ENCODE data around the gene TACC3.
A peak's percentile ranks its signal among the peaks of the same experiment; 100 is the strongest.

Gene TACC3

DNA sequence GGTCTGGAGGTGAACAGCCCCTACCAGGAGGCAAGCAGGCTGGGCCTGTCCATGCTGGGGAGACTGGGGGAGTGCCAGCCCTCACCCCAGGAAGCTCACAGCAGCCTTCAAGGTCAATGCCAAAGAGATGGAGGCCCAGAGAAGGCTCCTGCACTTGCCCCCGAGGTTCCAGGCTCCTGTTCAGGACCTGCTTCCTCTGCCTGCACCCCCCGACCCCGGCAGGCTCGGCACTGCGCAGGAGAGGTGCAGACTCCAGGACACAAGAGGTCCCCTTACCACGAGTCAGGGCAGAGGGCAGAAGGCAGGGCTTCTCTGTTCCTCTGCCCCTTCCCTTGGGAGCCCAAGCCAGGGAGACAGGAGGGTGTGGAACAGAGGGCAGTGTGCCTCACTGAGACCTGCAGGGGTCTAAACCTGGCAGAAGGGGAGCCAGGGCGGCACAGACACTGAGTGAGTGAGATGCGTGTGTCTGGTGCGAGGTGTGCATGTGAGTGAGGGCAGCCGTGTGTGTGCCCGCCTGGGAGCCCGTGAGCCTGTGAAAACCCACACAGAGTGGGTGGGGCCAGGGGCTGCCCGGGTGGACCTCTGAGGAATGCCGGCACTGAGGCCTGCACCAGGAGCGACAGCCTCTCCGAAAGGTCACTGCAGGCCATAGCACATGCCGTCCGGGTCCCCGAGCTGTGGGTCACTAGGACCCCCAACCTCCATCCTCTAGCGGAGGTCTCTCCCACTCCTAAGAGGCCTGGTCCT is 41.1 kb downstream of the TACC3 start:
- DNase-seq: no peak

DNA sequence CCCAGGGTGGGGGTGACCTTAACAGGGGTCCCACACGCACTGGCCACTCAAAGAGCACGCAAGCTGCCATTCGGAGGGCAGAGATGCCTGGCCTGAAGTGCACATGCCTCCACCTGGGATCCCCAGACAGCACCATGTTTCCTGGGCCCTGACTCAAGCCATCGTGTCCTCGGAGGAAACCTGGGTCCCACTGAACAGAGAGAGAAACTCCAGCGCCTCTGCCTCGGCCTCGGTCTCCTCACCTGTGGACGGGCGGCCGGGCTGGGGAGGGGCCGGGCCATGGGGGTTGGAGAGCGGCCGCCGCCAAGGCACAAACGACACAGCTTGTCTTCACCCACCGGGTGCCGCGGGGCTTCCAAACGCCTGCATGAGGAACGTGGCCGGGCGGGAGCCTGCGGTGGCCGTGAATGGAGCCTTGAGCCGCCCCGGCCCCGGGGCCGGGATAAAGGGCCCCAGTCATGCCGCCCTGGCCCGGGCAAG is 41.8 kb downstream of the TACC3 start:
- no peak for DNase-seq

DNA sequence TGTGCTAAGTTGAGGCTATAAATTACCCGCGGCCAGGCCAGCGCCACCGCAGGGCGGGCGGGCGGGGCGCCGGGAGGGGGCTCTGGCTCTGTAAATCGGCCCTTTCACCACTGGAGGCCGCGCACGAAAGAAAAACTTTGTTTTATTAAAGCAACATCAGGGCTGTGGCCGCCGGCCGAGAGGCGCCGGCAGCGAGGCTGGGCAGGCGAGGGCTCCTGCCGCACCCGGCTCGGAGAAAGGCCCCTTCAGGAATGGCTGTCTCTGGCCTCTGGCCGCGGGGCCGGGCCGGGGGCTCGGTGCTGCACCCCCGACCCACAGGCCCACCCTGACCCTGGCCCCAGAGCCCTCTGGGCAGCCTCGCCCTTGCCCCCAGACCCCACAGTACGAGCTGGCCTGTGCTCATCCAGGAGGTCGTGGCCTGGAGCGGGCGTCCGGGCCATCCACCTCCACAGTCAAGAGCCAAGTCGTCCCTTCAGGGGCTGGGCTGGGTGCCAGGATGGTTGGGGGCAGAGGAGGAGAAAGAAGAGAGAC is 42.3 kb downstream of the TACC3 start:
- no peak for DNase-seq

DNA sequence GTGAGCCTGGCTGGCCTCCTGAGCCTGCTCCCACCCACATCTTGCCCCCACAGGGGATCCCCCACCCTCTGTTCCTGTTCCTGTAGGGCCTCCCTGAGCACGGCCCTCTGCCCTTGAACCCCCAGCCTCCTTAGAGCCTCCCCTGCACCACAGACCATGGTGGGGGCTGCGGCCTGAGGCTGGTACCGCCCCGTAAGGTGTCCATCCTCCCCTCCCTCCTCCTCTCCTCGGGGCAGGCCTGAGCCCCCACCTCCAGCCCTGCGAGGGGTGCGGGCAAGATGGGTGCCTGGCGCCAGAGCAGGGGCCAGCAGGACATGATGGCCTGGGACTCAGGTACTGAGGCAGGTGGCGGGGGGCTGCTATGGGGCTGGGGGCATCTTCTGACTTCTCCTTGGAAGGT is 43.3 kb downstream of the TACC3 start:
- DNase-seq: no peak

DNA sequence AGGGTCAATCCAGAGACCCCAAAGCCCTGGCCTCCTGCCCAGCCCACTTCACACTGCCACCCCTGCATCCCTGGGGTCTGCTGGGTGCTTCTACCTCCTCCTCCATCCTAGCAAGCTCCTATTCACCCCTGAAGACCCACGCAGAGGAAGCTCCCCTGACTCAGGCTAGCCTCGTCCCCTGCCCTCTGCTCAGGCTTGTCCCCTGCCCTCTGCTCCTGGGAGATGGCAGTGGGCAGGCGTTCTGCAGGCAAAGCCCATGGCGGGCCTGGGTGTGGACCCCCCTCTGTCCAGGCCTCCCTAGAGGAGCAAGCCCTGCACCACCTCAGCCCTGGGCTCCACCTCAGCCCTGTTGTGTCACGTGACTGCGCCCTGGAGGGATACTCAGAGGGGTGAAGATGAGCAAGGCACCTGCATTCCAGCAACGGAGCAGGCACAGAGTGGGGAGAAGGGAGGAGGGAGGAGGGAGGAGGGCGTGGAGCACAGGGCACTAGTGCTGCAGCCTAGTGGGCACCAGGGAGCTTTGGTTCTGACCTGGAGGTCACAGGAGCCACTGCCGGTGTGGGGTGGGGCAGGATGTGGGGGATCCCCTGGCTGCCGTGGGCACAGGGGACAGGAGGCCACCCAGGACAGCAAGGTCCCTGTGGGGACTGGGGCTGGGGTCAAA is 44.2 kb downstream of the TACC3 start:
- DNase-seq: no peak

DNA sequence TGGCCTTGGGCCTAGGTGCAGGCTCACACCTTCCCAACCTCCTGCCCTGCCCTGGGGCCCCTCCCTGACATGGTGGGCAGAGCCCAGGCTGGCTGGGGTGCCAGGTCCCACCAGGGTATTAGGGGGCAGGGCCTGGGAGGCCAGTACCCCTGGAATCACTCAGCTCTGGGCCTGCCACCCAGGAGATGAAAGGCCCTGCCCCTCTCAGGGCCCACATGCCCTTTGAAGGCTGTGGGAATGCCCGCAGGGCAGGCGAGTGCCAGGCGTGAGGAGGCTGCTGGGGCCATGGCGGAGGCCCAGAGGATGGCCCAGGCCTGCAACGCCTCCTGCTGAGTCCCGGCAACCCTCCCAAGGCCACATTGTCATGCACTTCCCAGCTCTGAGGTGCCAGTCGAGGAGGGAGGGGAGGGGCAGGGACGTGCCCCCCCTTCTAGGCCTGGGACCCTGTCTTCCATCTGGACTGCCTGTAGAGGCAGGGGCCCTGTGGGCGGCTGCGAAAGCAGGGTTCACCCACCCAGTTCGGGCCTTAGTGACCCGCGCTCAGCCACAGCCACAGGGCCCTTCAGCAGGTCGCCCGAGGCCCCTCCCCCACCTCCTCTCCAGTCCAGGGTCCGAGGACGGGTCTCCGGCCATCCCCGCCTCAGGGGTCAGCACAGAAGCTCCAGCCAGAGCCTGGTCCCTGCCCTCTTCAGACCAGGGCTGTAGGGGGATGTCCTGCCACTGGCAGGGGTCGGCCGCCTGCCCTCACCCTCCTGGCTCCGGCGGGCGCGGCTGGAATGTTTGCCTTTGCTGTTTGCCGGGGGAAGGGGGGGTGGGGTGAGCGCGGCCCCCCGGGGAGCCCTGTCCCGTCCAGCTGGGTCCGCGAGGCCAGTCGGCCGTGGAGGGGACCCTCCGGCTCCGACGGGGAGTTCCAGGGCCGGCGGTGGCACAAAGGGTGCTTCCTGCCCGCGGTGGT is 45.1 kb downstream of the TACC3 start:
- DNase-seq: no peak

DNA sequence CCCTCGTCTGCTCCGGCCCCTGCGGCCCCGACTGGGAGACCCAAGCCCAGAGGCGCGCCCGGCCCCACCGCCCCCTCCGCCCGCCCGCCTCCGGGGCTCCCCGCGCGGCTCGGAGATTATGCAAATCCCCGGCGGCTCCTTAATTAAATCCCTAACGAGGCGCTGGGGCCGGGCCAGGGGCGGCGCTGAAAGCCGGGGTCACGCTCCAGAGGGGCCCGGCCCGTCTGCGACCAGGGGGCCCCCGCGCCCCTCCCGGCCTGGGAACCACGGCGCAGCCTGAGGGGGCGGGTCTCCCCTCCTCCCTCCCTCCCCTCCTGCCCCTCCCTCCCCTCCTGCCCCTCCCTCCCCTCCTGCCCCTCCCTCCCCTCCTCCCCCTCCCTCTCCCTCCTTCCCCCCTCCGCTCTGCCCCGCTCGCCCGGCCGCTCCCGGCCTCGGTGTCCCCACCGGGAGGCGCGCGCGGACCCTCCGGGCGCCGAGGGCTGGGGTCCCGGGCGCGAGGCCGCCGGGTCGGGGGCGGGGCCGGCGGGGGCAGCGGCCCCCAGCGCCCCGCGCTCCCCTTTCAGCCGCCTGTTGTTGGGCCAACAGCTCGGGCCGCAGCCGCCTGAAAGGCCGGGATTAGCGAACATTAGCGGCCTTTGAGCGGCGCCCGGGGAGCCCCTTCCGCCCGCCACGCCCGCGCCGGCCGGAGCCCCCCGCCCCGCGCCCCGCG is 45.9 kb downstream of the TACC3 start:
- no peak for DNase-seq

DNA sequence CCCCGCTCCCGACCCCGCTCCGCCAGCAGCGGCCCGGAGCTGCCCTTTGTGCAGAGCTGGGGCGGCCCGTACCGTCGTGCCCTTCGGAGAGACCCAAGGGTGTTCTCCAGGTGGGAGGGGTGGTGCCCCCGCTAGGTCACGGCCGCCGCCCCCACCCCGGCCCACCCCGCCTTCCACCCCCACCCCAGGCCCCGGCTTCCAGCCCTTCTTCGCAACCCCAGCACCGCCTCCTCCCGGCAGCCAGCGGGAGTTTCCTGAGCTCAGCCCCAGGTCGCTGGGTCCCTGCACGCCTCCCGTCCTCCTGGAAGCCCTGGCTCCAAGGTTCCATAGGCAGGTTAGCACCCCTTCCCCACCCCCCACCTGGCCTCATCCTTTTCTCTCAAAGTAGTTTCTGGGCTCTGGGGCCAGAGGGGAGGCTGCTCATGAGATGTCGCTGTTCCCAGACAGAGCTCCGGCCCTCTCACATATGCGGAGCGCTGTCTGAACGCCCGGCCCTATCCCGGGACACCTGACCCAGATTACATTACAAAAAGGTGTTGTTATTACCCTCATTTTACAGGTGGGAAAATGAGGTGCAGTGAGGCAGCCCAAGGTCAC is 46.5 kb downstream of the TACC3 start:
- DNase-seq: peak; percentile 16

DNA sequence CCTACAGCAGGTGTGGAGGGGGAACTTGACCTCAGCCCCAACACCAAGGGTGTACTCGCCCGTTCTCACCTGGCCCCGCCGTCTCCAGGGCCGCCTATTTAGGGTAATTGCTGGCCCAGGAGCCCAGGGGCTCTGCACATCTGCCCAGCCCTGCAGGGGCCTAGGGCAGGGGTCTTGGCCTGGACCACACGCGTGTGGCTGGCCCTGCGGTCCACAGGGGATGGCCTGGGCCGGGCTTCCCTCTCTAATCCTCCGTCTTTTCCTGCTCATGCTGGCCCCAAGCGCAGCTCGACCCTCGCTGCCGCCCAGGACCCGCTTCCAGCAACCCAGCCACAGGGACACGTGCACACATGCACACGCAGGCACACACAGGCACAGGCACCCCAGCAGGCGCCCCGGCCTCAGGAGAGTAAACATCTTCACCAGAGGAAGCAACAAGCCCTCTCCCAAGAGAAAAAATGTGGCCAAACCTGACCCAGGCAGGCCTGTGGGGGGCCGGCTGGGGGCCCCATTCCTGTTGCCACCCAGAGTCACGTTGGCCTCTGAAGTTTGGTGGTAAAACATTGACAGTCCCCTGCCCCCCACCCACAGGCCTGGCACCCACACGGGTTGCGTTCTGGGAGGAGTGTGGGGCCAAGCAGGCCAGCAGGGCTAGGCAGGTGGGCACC is 47.2 kb downstream of the TACC3 start:
- no peak for DNase-seq

DNA sequence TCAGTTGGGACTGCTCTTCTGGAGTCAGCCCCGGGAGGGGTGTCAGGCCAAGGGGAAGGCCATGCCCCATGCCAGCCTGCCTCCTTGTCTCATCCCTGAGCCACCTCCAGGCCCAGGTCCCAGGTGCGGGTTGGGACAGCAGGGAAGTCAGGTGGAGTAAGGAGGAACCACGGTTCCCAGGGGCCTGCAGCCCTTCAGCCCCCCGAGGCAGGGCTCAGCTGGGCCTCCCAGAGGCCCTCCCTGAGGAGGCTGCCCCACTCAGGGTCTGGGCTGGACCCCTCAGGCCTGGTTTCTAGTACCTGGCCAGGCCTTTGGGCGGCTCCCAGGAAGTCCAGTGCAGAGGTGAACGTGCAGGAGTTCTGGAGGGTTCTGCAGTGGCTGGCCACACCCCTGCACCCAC is 48.4 kb downstream of the TACC3 start:
- DNase-seq: no peak

DNA sequence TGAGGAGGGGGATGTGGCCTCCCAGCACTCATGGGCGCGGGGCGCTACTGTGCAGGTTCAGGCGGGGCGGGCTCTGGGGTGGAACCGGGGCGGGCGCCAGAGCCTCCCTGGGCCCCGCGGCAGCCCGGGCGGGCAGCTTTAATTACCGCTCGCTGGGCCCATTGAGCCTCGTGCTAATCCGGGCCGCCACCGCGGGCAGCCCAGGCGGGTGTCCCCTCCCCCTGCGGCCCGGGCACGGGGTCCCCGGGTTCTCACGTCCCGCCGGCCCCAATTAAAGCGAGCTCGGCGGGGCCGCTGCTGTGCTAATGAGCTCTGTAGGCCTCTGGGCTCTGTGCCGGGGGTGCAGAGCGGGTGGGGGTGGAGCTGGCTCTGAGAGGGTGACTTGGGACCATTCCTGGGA is 48.9 kb downstream of the TACC3 start:
- no peak for DNase-seq

DNA sequence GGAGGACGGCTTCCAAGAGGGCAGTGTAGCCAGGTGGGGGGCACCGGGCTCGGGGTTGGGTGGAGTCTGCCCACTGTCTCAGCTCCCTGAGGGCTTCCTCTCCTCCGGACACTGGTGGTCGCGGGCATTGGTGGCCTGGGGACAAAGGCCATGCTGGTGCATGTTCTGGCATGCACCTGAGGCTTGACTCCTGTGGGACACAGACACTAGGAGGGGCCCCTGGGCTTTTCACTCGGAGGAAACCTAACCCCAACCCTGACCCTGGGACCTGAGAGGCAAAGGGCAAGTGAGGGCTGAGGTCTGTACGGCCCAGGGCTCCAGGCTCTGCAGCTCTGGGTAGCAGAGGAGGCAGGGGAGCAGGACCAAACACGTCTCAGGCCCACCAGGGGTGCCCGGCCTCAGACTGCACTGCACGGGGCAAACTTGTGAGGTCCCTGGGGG is 49.5 kb downstream of the TACC3 start:
- no peak for DNase-seq

DNA sequence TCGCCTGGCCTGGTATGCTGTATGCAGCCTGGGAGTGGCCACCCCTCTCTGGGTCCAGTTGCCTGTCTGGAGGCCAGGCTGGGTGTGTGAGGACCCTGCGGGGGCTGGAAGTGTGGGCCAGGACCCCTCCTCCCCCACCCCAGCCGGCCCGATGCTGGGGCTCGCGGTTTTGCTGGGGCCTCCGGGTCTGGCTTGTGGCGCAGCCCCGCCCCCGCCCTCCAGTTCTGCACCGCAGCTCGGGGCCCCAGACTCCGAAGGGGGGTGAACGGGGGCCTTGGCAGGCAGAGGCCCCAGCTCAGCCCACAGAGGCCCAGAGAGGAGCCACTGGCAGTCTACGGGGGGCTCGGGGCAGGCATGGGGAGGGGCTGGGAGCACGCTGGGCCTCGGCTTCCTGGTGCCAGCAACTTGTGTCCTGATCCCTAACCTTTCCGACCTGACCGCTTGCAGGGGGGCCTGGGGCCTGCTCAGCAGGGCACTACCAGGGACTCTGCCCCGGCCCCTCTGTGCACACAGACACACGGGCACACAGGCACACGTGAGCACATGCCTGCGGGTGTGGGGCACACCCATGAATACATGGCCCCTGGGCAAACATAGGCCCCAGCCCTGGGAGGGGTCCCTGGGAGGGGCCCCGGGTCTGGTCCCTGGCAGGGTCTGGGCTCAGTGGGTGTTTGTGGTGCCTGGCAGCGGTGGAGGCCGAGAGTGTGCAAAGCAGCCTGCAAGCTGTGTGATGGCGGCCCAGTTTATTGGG is 50.4 kb downstream of the TACC3 start:
- DNase-seq: no peak

DNA sequence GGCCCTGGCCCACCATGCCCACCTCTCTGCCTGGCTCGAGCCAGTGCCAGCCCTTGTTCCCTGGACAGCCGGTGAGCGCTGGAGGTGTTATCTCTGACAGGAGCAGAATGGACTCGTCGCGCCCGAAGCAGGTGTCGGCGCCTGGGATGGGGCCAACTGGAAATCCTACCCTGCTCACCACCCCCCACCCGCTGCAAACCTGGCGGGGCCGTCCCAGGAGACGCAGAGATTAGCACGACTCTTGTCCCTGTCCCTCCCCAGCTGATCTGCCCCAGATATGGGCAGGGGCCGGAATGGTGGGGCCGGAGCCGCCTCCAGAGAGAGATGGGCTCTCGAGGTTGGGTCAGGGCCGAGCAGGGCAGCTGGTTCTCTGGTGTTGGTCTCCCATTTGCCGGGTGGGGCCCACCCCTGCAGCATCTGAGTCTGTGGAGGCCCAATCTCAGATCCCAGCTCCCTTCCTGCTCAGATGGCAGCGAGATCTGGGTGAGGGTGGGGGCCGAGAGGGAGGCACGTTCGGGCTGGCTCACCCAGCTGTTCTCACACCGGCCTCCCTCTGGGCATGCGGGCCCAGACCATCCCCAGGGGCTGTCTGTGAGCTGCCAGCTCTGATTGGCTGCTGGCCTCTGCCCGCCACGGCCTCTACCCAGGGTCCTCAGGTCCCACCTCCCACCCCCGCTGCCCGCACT is 51.7 kb downstream of the TACC3 start:
- DNase-seq: no peak

DNA sequence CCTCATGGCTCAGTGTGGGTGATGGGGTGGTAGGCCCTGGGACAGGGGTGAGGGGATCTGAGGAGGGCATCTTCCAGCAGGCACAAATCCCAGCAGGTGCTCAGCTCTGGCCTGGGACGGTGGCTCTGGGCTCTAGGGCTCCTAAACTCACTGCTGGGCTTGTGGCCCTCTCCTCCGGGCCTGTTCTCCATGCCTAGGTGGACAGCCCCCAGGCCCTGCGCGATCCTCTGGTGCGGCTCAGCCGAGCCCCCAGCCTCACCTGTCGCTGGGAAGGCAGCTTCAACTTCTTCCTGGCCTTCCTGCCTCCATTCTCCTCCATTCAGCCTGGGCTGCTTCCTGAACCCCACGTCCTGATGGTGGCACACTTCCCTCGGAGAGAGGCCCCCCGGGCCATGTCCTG is 52.4 kb downstream of the TACC3 start:
- DNase-seq: no peak

DNA sequence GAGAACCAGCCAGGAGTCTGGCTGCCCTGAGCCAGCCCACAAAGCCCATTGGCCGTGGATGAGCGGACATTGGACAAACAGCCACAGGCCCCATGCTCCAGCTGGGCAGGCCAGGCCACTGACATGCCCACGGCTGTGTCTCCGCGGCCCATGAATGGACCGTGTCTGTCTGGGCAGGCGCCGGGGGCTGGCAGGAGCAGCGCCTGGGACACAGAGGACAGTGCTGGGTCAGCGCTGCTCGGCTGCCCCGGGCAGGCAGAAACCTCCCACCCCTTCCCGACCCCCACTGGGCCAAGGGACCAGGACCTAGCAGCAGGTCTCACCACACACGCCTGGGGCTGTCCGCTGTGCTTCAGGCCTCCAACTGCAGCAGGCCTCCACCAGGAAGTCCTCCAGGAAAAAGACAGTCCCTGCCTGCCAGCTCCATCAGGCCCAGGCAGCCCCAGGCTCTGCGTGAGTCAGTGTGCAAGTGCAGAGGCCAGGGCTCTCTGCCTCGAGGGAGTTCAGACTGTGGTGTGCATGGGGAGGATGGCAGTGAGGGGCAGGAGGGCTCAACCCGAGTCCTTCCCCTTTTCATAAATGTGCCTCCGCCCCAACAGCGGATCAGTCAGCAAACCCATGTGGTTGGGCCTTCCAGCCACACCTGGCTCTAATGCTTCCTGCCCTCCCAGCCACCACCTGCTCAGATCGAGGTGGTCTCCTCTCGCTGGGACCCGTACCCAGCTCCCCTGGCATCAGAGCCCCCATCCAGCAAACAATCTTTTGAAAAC is 54.6 kb downstream of the TACC3 start:
- no peak for DNase-seq

DNA sequence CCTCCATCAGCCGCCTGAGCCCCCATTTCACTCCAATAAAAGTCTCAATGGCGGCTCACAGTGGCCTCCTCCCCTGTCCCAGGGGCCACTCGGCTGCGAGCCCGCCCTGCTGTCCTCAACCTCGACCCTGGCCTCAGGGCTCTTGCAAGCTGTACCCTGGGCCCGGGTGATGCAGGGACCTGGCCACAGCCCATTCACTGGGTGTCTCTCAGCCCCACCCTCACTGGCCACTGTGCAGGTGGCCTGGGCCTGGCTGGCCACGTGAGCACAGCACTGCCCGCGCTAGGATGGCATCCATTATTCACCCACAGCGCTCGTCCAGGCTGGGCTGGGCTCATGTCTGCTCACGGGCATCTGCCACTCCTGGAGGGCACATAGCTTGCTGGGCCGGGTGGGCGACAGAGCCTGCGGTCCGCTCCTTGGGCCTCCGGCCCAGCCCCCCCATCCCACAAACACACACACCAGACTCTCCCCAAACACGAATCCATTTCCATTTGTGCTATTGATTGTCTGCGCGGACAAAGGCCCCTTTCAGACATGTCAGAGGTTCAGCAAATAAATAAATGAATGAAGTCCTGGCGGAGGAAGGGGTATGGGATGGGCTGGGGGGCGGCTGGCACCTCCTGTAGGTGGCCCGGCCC is 55.3 kb downstream of the TACC3 start:
- DNase-seq: no peak

DNA sequence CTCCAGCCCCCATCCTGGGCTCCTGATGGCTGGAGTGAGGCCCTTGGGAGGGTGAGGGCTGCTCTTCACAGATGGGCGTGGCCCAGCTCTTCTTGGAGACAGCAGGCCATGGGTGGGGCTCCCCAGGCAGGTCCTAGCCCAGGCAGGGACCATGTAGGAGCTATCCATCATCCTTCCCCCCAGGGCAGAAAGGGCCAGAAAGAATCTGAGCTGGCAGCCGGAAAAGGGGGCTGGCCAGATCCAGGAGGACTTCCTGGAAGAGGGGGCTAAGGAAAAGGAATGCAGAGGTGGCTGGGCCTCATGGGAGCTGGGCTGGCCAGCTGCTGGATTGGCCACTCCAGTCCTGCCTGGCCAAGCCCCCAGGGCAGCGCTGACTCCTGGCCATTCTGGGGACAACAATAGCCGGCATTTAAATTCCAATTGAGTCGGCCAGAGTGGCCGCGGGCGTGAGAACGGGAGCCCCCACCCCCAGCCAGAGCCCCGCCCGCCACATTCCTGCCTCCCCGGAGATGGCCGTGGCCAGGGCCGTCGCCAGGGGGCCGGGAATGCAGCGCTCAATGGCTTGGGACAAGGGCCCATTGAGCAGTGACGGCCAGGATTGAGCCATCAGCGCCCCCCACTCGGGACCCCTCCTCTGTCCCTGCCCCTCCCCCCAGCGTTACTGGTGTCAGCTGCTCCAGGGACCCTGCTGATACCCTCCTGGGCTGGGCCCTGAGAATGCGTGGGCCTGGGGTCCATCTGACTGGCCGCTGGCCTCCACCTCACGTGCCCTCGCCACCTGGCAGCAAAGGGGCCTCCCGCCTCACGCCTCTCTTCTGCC is 56.7 kb downstream of the TACC3 start:
- no peak for DNase-seq
